Midbrain (tissue), 1 donor: ENCODE results near the gene CCR8.
"Not testable (repeated sequence)": the region's sequence is repeated elsewhere in the genome, so short reads cannot be mapped to it uniquely, and the experiment has no call there.

Experiments used
- DNase-seq: peaks from one replicate; lab custom pipeline; 2025; lab: John Stamatoyannopoulos, UW

The CCR8 gene

DNA sequence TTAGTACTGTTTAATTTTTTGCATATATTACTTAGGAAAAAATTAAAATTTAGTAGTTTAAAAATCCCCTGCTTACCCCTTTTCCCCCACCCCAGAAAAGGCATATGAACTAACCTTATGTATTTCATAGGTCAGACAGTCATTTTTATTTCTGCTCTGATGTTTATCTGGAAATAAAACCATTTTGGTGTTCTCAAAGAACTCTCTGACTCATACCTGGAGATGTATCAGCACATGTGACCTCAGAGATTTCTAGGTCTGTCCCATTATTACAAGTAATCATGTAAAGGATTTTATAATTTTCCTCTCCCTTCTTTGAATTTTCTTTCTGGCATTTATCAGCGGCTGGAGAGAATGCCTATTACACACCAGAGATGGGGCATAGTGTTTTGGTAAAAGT lies 14.1 kb upstream of the CCR8 start:
- no peak for DNase-seq

DNA sequence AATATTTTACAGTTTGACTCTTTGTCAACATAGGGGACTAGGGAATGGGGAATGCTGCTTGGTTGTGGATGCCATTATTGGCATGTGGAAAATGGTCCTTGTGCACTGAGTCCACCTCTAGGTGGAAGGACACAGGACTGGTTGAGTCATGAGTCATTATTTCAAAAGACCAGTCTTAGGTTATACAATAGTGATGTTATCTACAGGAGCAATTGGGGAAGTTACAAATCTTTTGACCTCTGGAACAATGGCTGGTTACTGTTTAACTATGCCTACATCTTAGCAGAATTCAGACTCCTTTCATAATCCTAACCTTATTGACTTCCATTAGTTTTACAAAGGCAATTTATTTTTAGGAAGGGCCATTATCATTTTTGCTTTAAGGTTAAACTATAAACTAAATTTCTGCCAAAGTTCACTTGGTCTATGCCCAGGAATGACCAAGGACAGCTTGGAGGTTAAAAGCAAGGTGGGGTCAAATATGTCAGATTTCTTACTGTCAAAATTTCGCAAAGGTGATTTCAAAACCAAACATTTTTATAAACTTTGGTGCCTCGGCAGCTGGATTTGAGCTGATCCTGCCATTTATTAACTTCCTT lies 11.8 kb upstream of the CCR8 start:
- no peak for DNase-seq

DNA sequence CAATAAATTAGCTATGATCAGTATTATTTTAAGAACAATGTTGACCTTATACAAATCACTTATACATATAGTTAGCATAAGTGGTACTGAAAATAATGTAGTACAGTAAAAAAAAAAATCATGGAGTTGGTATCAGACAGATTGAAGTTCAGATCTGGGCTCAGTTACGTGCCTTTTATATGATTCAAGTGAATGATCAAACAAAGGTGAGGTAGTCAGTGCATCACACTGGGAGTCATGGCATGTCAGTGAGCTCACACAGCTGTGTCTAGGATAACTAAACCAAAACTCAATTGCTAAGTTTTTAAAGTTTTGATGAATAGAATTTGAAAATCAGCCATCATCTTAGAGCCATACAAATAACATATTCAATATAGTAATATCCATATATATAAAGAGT lies 11.2 kb upstream of the CCR8 start:
- no peak for DNase-seq

DNA sequence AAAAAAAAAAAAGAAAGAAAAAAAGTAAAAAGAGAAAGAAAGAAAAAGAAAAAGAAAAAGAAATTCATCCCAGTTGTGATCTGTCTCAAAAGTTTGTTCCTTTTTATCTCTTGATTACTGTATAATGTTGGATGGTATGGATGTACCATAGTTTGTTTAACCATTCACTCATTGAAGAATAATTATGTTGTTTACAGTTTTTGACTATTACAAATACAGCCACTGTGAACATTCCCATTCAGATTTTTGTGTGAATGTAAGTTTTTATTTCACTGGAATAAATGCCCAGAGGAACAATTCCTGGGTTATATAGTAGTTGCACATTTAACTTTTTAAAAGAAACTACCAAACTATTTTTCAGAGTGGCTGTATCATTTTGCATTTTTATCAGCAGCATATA lies 10.3 kb upstream of the CCR8 start:
- no peak for DNase-seq

DNA sequence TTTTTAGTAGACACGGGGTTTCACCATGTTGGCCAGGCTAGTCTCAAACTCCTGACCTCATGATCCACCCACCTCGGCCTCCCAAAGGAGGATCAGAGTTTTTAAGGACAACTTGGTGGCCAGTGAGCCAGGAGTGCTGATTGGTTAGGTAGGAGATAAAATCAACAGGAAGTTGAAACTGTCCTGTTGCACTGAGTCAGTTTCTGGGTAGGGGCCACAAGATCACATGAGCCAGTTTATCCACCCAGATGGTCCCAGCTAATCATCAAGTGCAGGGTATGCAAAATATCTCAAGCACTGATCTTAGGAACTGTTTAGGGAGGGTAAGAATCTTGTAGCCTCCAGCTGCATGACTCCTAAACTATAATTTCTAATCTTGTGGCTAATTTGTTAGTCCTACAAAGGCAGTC lies 7.9 kb upstream of the CCR8 start:
- not testable (repeated sequence) for DNase-seq

DNA sequence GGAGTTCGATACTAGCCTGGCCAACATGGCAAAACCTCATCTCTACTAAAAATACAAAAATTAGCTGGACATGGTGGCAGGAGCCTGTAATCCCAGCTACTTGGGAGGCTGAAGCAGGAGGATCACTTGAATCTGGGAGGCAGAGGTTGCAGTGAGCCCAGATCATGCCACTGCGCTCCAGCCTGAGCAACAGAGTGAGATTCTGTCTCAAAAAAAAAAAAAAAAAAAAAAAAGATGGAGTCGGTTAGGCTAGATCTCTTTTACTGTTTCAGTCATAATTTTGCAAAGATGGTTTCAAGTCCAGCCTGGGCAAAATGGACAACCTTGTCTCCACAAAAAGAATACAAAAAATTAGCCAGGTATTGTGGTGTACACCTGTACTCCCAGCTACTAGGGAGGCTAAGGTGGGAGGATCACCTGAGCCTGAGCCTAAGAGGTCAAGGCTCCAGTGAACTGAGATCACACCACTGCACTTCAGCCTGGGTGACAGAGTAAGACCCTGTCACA lies 7.2 kb upstream of the CCR8 start:
- DNase-seq, result not testable (repeated sequence)

DNA sequence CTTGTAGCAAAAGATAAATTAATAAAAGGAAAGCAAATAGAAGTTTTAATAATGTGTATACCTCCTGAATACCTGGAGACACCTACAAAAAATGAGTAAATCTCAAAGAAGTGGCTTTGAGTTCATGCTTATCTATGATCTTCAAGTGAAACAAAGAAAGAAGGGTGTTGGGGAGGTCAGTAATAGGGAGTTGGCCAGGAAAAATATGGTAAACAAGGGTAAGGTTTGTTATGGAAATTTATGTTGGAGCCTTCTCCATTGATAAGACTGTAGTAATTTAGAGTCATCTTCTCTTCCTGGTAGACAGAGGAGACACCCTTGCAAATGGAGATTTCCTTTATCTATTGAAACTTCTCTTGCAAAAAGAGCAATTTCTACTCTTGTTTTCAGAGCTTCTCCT lies 6.6 kb upstream of the CCR8 start:
- DNase-seq, result no peak

DNA sequence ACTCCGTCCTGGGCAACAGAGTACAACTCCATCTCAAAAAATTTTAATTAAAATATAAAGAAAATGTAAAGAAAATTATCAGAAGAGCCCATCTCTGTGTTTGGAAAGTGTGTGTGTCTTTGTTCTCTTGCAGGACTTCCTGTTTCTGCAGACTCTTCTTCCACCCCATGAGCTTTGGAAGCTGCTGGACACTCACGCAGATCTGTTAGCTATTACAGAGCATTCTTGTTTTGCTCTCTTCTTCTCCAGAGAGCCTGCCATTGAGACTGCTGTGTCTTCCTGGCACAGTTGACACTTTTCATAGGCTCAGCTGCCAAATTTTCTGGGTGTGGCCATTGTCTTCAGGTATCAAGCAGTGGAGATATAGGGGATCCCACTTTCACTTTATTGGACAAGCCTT lies 6.0 kb upstream of the CCR8 start:
- DNase-seq, result no peak

DNA sequence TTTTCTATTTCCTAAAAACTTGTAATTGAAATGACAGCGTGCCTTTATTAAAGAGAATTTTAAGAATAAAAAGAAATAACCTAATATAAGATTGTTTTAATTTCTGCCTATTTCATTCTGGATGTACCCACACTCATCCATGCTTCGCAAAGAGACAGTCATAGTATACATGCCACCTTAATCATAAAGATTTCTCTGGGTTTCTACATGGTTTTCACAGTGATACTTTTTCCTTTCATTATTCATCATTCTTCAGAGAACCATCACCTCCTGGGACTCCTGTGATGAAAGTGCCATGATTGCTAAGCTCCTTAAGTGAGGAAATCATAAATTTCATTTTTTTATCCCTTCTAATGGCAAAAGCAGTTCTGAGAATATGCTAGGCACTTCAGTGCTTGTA lies 4.3 kb upstream of the CCR8 start:
- no peak for DNase-seq

DNA sequence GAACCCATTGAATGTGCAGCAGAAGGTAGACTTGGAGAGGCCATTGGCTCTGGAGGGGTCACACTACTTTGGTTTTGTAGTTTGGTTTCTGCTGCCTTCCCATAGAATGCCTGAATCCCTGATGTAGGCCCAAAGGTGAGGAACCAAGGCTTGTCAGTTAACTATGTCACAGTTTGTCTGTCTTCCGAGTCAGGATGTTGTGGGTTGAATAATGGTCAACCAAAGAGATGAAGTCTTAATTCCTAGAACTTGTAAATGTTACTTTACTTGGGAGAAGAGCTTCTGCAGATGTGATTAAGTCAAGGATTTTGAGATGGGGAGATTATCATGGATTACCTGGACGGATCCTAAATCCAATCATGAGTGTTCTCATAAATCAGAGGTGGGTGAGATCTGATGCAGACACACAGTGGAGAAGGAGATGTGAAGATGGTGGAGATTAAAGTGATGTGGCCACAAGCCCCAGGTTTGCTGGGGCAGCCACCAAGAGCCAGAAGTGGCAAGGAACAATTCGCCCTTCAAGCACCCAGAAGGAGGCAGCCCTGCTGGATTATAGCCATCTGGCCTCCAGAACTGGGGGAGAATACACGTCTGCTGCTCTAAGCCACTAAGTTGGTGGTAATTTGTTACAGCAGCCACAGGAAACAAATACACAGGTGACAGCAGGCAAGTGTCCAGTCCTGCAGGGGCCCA lies 2.3 kb upstream of the CCR8 start:
- no peak for DNase-seq

DNA sequence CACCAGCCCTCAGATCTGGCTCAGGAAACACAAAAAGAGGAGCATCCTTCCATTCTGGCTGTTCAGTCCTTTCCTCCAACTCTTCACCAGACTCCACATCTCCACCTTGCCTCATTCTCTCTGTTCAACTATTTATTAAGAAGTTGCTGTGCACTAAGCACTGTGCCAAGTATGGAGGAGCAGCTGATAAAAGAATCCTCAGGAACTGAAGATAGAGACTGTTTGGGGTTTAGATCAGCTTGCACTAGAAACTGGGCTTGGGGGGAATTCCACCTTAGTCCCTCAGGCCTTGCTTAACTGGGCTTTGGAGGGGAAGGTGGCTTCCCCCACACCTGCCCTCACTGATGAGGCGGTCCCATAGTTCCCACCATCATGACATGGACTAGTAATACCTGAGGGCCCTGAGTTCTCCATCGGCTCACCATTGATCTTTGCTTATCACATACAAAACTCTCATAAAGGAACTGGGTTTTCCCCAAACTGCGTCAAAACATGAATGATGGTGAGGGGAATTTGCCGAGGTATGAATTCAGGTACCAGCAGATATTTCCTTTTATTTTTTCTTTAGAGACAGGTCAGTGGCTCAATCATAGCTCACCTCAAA lies 1.7 kb upstream of the CCR8 start:
- DNase-seq, result no peak

DNA sequence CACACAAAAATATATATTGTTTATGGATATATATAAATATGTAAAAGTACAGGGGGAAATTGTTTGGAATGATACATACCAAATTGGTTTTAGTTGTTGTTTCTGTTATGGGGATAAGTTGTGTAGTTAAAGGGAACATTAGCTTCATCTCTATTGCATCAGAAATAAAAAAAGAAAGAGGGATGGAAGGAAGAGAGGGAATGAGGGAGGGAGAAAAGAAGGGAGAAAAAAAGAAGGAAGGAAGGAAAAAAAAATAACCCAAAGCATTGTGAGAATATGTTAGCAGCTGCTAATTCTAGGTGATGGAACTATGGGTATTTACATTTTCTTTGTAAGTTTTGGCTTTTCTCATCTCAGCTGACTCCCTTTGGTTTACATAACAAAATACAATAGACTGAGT lies 1.3 kb downstream of the CCR8 start:
- DNase-seq, result no peak

DNA sequence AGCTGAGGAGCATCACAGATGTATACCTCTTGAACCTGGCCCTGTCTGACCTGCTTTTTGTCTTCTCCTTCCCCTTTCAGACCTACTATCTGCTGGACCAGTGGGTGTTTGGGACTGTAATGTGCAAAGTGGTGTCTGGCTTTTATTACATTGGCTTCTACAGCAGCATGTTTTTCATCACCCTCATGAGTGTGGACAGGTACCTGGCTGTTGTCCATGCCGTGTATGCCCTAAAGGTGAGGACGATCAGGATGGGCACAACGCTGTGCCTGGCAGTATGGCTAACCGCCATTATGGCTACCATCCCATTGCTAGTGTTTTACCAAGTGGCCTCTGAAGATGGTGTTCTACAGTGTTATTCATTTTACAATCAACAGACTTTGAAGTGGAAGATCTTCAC lies 3.0 kb downstream of the CCR8 start:
- no peak for DNase-seq

DNA sequence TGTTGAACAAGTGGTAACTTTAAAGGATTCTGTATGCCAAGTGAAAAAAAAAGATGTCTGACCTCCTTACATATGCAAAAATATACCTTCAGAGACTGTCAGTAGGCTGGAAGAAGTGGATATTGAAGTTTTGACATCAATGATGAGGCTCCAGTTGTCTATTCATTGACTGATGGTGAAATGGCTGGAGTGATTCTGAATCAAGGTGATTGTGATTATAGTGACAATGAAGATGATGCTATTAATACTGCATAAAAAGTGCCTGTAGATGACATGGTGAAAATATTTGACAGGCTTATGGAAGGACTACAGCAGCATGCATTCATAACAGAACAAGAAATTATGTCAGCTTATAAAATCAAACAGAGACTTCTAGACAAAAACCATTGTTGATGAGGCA lies 4.1 kb downstream of the CCR8 start:
- no peak for DNase-seq

DNA sequence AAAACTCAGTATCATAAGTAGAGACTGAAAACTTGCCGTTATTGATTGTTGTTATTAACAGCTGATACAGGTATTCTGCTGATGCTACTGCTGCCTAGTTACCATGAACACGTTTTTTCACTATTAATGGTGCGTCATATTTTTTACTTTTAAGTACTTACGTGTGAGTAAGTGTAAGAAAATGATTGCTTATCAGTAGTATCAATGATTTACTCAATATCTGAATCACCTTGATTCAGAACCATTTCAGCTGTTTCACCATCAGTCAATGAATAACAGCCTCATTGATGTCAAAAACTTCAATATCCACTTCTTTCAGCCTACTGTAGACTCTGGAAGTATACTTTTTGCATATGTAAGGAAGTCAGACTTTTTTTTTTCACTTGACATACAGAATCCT lies 4.7 kb downstream of the CCR8 start:
- no peak for DNase-seq

DNA sequence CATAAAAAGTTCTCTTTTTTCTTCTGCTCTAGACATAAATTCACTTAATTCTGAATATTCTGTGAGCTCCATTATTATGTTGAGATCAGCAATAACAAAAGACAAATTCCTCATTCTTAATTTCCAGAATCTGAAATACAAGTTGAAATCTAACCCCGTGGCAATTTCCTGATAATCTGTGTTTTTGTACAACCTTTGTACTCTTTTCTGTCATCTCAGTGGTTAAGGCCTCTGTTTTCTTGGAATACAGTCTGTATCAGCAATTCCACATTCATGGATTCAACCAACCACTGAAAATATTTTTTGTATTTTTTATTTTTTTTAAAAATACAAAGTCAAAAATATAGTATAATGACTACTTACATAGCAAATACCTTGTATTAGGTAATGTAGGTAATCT lies 8.7 kb downstream of the CCR8 start:
- DNase-seq, result no peak

DNA sequence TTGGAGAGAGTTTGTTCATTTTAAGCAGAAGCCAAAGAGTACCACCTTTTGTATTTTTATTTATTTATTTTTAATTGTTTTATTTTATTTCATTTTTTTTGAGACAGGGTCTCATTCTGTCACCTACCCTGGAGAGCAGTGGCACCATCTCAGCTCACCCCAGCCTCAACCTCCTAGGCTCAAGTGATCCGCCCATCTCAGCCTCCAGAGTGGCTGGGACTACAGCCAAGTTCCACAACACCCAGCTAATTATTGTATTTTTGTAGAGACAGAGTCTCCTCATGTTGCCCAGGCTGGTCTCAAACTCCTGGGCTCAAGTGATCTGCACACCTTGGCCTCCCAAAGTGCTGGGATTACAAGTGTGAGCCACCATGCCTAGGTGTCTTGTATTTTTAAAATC lies 9.6 kb downstream of the CCR8 start:
- DNase-seq, result no peak

DNA sequence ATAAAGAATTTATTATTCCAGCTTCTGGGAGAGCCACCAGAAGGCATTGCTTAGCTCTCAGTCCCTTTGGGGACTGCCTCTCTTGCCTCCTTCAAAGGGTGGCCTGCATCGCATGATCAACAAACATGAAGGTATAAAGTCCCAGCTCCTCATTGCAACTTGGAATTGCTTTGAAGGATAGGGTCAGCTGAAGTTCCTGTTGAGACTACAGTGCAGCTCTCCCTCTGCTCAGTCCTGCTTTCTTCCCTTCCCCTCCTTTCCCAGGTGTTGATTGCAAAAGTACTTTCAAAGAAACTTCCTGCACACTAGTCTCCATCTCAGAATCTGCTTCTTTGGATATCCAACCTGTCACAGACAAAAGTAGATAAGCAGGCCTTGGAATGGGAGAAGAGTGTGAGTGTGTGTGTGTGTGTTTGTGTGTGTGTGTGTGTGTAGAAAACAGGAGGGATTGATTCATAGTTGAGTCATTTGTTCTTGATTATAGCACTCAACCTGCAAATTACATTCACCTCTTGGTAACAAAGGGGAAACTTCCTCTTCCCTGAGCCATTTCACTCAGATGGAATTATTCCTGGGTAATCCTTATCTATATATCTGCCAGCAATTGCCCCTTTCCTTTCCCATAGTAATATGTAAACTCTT lies 13.7 kb downstream of the CCR8 start:
- no peak for DNase-seq

DNA sequence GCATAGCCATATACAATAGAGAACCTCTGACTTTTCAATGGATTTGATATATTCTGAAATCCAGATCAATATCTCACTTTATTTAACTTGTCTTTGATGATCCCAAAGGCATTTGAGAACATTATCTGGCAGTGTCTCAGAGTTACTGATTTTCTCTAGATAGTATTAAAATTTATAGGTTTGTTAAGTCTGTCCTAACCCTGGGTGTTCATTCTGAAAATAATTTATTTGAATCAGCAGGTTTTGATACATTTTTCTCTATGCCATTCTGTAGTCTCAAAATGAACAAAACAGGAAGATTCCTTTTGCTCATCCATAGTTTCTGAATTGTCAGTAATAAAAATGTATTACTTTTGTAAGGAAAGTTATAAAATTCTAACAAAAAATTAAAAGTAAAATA lies 14.3 kb downstream of the CCR8 start:
- DNase-seq, result no peak

DNA sequence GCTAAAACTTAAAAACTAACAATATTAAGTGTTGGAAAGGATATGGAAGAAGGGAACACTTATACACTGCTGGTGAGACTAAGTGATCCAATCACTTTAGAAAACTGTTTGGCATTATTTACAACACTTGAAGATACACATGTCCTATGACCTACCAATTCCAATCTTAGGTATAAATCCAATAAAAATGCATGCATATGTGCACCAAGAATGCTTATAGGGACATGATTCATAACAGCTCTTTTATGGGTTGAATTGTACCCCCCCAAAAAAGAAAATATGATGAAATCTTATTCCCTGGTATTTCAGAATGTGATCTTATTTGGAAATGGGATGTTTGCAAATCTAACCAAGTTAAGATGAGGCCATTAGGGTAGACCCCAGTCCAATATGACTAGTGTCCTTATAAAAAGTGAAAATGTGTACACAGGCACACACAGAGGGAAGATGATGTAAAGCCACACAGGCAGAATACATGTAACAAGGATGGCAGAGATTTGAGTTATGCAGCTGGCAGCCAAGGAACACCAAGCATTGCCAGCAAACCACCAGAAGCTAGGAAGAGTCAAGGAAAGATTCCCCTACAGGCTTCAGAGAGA lies 15.3 kb downstream of the CCR8 start:
- DNase-seq, result no peak

DNA sequence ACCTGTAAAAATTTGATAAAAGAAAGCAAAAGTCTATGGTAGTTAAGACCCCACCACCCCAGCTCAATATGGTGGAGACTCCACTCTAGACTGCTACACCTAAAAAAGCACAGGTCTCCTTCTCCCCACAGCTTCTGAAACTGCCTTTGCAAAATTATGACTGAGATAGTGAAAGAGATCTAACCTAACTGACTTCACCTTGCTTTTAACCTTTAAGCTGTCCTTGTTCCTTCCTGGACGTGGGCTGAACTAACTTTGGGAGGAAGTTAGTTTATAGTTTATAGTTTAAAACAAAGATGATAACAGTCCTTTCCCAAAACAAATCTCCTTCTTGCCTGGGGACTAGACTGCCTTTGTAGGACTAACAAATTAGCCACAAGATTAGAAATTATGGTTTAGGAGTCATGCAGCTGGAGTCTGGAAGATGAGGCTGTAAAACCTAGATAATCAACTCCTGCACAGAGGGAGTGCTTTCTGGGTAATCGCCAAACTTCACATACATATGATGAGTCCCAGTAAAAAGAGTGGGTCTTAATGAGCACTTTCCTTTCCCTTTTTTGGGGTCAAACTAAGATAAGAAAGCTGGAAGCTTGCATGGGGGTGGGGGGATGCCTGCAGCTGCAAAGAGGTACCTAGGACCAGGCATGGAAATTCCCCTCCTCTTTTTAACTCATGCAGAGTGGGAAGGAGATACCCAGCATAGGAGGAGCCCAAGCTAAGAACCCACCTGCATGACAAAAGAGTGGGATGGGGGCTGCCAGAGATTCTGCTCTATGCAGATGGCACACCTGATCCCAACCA lies 17.5 kb downstream of the CCR8 start:
- no peak for DNase-seq

DNA sequence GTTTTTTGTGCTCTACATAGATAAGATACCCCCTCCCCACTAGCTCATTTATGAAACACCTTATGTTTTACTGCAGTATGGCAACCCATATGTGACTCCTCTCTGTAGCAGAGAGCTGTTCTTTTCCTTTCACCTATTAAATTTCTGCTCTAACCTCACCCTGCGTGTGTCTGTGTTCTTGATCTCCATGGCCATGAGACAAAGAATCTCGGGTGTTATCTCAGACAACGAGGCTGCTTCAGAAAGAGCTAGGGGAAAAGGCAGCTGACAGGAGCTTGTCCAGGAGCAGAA lies 18.0 kb downstream of the CCR8 start:
- no peak for DNase-seq
